NCI-H82 treated with DMSO at 0.1 percent for 48 hours (cell line): Measurements from ENCODE around the gene KDM4B.

ENCODE experiments used
- DNase-seq: peaks from one replicate; lab custom pipeline; 2025; ENCODE audit not compliant: unreplicated experiment; lab: John Stamatoyannopoulos, UW

KDM4B gene

GRCh38 chr19:5120321-5120720 lies 151.4 kb downstream of the KDM4B start:
- DNase-seq, result no peak

- no peak for DNase-seq
Observed at GRCh38 chr19:5120833-5121232, 151.9 kb downstream of the KDM4B start.

- no peak for DNase-seq
Observed at GRCh38 chr19:5121266-5122120, 152.6 kb downstream of the KDM4B start.

GRCh38 chr19:5122121-5122400 lies 153.1 kb downstream of the KDM4B start:
- DNase-seq, result no peak

- no peak for DNase-seq
Observed at GRCh38 chr19:5122671-5123409, 153.9 kb downstream of the KDM4B start.

GRCh38 chr19:5123646-5124045 lies 154.7 kb downstream of the KDM4B start:
- no peak for DNase-seq

- DNase-seq, result no peak
Observed at GRCh38 chr19:5124111-5124855, 155.4 kb downstream of the KDM4B start.

GRCh38 chr19:5125376-5125775 lies 156.5 kb downstream of the KDM4B start:
- DNase-seq, result no peak

GRCh38 chr19:5125797-5126497 lies 157.0 kb downstream of the KDM4B start:
- DNase-seq, result no peak

- no peak for DNase-seq
Observed at GRCh38 chr19:5126498-5127223, 157.7 kb downstream of the KDM4B start.

- no peak for DNase-seq
Observed at GRCh38 chr19:5127717-5128116, 158.8 kb downstream of the KDM4B start.

- no peak for DNase-seq
Observed at GRCh38 chr19:5128251-5128935, 159.5 kb downstream of the KDM4B start.

- DNase-seq, result no peak
Observed at GRCh38 chr19:5128936-5129389, 160.1 kb downstream of the KDM4B start.

- no peak for DNase-seq
Observed at GRCh38 chr19:5129691-5130090, 160.8 kb downstream of the KDM4B start.

- no peak for DNase-seq
Observed at GRCh38 chr19:5130371-5131030, 161.6 kb downstream of the KDM4B start.

GRCh38 chr19:5131031-5131505 lies 162.2 kb downstream of the KDM4B start:
- no peak for DNase-seq

- no peak for DNase-seq
Observed at GRCh38 chr19:5131506-5132205, 162.7 kb downstream of the KDM4B start.

- DNase-seq, result no peak
Observed at GRCh38 chr19:5132206-5132560, 163.3 kb downstream of the KDM4B start.
